ENCODE data around the gene TRIM7. TPM values are rescaled to one million over a fixed set of nuclear protein-coding genes. Genes with fewer than 3 reads are reported as not detected.
"Not testable (repeated sequence)": the region's sequence is repeated elsewhere in the genome, so short reads cannot be mapped to it uniquely, and the experiment has no call there.

The TRIM7 gene
- total RNA-seq, 2 donors from 2014 or later = not detected

DNA sequence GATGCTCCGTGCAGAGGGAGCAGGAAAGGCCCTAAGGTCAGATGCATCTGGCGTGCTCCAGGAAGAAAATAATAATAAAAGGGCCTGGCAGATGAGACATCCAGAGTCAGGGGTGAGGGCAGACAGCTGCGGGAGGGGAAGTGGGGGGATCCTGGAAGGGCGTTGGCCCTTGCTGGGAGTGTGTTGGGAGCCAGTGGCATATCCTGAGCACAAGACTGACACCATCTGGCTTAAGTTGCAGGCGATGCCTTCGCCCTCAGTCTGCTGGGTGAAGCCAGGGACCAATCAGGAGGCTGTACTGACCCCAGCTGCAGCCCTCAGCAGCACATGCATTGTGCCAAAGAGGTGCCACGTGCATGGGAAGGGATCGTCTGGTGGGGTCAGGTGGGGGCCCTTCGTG, 53.9 kb downstream of the TRIM7 start:
- no peak overlapping the region for H3K9ac ChIP-seq (ENCODE audit: extremely low read depth, low read length, poor library complexity, severe bottlenecking)
- Mint-ChIP-seq H3K4me1 (peaks cover 7% of the 10 kb centered on the region), H3K4me3 (no peak overlapping the region), H3K9me3 (peaks cover 2% of the 10 kb centered on the region), H3K27me3 (ENCODE audit: insufficient read depth) (peaks cover 53% of the 10 kb centered on the region), H3K27ac (no peak overlapping the region), H3K36me3 (ENCODE audit: low read depth) (no peaks in the 10 kb centered on the region)
- no peaks in the 10 kb centered on the region for H3K27me3 ChIP-seq (ENCODE audit: control insufficient read depth, insufficient read depth, low read length, poor library complexity, severe bottlenecking)
- peaks cover 4% of the 10 kb centered on the region for H3K9me3 ChIP-seq (ENCODE audit: control insufficient read depth, low read length)
- no peaks in the 10 kb centered on the region for H3K4me1 ChIP-seq (ENCODE audit: control insufficient read depth, insufficient read depth, low read length)
- WGBS, 2 experiments (ENCODE audit: insufficient coverage in 1 of 2, insufficient read length in 1 of 2) = 55 to 63% methylated on average over 9 of the region's 9 CpGs
- peak; percentile 61 for DNase-seq
- H3K4me3 ChIP-seq (ENCODE audit: low read length) = no peak overlapping the region
- no peak overlapping the region for H3K27ac ChIP-seq (ENCODE audit: low read depth, low read length)
- H3K36me3 ChIP-seq (ENCODE audit: control insufficient read depth, insufficient read depth, low read length) = no peaks in the 10 kb centered on the region
- TF ChIP-seq CTCF (conservative IDR thresholded peaks at IDR 0.05) = no peak

- no peak for DNase-seq
- H3K27me3 Mint-ChIP-seq (ENCODE audit: insufficient read depth) = peaks cover 46% of the 10 kb centered on the region
Measured at GRCh38 chr5:181149806-181150733, 54.9 kb downstream of the TRIM7 start.

DNA sequence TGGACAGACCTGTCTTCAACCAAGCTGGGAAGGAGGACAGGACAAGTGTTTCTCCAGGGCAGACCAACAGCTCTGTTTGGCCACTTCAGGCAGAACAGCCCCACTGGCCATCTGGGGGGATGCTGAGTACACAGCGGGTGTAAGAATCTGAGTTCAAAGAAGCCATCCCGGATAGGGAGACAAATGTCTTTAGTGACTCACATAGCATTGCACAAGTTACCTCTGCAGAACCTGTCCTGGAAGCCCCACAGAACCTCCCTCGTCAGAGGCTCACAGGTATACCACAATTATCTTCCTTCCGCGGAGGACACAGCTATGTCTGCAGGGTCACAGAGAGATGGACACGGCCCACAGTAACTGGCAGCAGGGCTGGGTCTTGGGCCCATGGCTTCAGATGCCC, 55.6 kb downstream of the TRIM7 start:
- TF ChIP-seq CTCF (conservative IDR thresholded peaks at IDR 0.05) = no peak
- Histone ChIP-seq H3K36me3 (ENCODE audit: control insufficient read depth, insufficient read depth, low read length) (no peaks in the 10 kb centered on the region), H3K4me3 (ENCODE audit: low read length) (no peak overlapping the region), H3K27me3 (ENCODE audit: control insufficient read depth, insufficient read depth, low read length, poor library complexity, severe bottlenecking) (no peaks in the 10 kb centered on the region), H3K9me3 (ENCODE audit: control insufficient read depth, low read length) (peaks cover 16% of the 10 kb centered on the region), H3K27ac (ENCODE audit: low read depth, low read length) (no peak overlapping the region), H3K9ac (ENCODE audit: extremely low read depth, low read length, poor library complexity, severe bottlenecking) (no peak overlapping the region), H3K4me1 (ENCODE audit: control insufficient read depth, insufficient read depth, low read length) (no peaks in the 10 kb centered on the region)
- Mint-ChIP-seq H3K27ac (no peak overlapping the region), H3K9me3 (peaks cover 9% of the 10 kb centered on the region), H3K36me3 (ENCODE audit: low read depth) (no peaks in the 10 kb centered on the region), H3K27me3 (ENCODE audit: insufficient read depth) (peaks cover 44% of the 10 kb centered on the region), H3K4me1 (peaks cover 7% of the 10 kb centered on the region), H3K4me3 (no peak overlapping the region)
- 84 to 88% methylated on average over 6 of the region's 6 CpGs for WGBS, 2 experiments (ENCODE audit: insufficient coverage in 1 of 2, insufficient read length in 1 of 2)
- no peak for DNase-seq

More at GRCh38 chr5:181149806-181150733, 54.9 kb downstream of the TRIM7 start:
- H3K9me3 Mint-ChIP-seq = peaks cover 8% of the 10 kb centered on the region
- no peaks in the 10 kb centered on the region for H3K4me1 ChIP-seq (ENCODE audit: control insufficient read depth, insufficient read depth, low read length)
- no peak overlapping the region for H3K9ac ChIP-seq (ENCODE audit: extremely low read depth, low read length, poor library complexity, severe bottlenecking)
- H3K36me3 Mint-ChIP-seq (ENCODE audit: low read depth) = no peaks in the 10 kb centered on the region
- H3K4me3 ChIP-seq (ENCODE audit: low read length) = no peak overlapping the region
- peaks cover 7% of the 10 kb centered on the region for H3K4me1 Mint-ChIP-seq
- H3K36me3 ChIP-seq (ENCODE audit: control insufficient read depth, insufficient read depth, low read length) = no peaks in the 10 kb centered on the region
- no peak for TF ChIP-seq CTCF (conservative IDR thresholded peaks at IDR 0.05)
- no peak overlapping the region for H3K27ac ChIP-seq (ENCODE audit: low read depth, low read length)
- H3K9me3 ChIP-seq (ENCODE audit: control insufficient read depth, low read length) = peaks cover 12% of the 10 kb centered on the region
- H3K27me3 ChIP-seq (ENCODE audit: control insufficient read depth, insufficient read depth, low read length, poor library complexity, severe bottlenecking) = no peaks in the 10 kb centered on the region
- H3K27ac Mint-ChIP-seq = no peak overlapping the region
- 78 to 91% methylated on average over 13 to 14 of the region's 14 CpGs for WGBS, 2 experiments (ENCODE audit: insufficient coverage in 1 of 2, insufficient read length in 1 of 2)
- H3K4me3 Mint-ChIP-seq = no peak overlapping the region

- not testable (repeated sequence) for H3K27ac Mint-ChIP-seq; H3K27me3 ChIP-seq (ENCODE audit: control insufficient read depth, insufficient read depth, low read length, poor library complexity, severe bottlenecking); H3K4me3 Mint-ChIP-seq; H3K36me3 ChIP-seq (ENCODE audit: control insufficient read depth, insufficient read depth, low read length); H3K4me1 ChIP-seq (ENCODE audit: control insufficient read depth, insufficient read depth, low read length); H3K36me3 Mint-ChIP-seq (ENCODE audit: low read depth); H3K9ac ChIP-seq (ENCODE audit: extremely low read depth, low read length, poor library complexity, severe bottlenecking); H3K4me3 ChIP-seq (ENCODE audit: low read length); H3K27ac ChIP-seq (ENCODE audit: low read depth, low read length); DNase-seq; H3K4me1 Mint-ChIP-seq
- Mint-ChIP-seq H3K9me3 (peaks cover 17% of the 10 kb centered on the region), H3K27me3 (ENCODE audit: insufficient read depth) (peaks cover 45% of the 10 kb centered on the region)
- WGBS, 2 experiments (ENCODE audit: insufficient coverage in 1 of 2, insufficient read length in 1 of 2) = 43 to 50% methylated on average over 4 to 7 of the region's 7 CpGs
- peaks cover 22% of the 10 kb centered on the region for H3K9me3 ChIP-seq (ENCODE audit: control insufficient read depth, low read length)
Measured at GRCh38 chr5:181146927-181147636, 57.9 kb downstream of the TRIM7 start, which contains the start of gene OR2V2. Gene OR2V2 (plus strand): TSS chr5:181147586. CDS start chr5:181154943, 7,357 bp downstream.
